Measurements from ENCODE around the gene JMJD1C. TPM values are rescaled to one million over a fixed set of nuclear protein-coding genes. Genes with fewer than 3 reads are reported as not detected.

JMJD1C gene
- total and polyA plus RNA-seq, 11 donors: 20.3 to 54.6 (median 34.1) TPM

DNA sequence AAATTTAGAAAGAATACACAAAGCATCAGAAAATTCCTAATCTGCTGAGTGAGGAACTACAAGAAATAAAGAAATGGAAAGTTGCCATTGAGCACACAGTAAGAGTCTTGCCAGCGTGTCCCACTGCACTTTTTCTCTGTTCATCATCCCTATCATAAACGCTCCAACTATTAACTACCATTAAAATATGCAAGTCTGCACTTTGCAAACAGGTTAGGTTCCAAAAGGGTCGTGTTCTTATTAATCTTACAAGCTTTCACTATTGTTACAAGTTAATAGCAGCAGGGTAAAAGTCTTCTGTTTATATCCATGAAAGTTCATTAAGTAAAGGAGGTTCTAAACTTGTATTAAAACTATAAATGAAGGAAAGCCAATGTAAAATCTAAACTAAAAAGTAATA lies 5.2 kb upstream of the JMJD1C start:
- no peak overlapping the region for H3K4me3 ChIP-seq
- no peaks in the 10 kb centered on the region for H3K9me3 ChIP-seq
- H3K4me1 ChIP-seq: peaks cover 0 to 30% (median 13%) of the 10 kb centered on the region in 12 donors
- H3K36me3 ChIP-seq: no peaks in the 10 kb centered on the region
- TF ChIP-seq, protein P1, sequence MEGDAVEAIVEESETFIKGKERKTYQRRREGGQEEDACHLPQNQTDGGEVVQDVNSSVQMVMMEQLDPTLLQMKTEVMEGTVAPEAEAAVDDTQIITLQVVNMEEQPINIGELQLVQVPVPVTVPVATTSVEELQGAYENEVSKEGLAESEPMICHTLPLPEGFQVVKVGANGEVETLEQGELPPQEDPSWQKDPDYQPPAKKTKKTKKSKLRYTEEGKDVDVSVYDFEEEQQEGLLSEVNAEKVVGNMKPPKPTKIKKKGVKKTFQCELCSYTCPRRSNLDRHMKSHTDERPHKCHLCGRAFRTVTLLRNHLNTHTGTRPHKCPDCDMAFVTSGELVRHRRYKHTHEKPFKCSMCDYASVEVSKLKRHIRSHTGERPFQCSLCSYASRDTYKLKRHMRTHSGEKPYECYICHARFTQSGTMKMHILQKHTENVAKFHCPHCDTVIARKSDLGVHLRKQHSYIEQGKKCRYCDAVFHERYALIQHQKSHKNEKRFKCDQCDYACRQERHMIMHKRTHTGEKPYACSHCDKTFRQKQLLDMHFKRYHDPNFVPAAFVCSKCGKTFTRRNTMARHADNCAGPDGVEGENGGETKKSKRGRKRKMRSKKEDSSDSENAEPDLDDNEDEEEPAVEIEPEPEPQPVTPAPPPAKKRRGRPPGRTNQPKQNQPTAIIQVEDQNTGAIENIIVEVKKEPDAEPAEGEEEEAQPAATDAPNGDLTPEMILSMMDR (IDR thresholded peaks at IDR 0.05): no peak
- TF ChIP-seq POLR2A (IDR thresholded peaks at IDR 0.05): no peak
- ATAC-seq: no peak
- intact Hi-C loops (cut with DNase I): no loop called here
- no peak for DNase-seq
- no peaks in the 10 kb centered on the region for H3K27me3 ChIP-seq
- H3K27ac ChIP-seq: no peak overlapping the region
- 55 to 68% (median 65%) methylated on average over 3 of the region's 3 CpGs for WGBS, 4 donors

- peaks cover 0 to 38% (median 21%) of the 10 kb centered on the region in 12 donors for H3K4me1 ChIP-seq
- TF ChIP-seq, protein P1 (IDR thresholded peaks at IDR 0.05): no peak
- no peak for TF ChIP-seq POLR2A (IDR thresholded peaks at IDR 0.05)
- no peaks in the 10 kb centered on the region for H3K36me3 ChIP-seq
- H3K27ac ChIP-seq: no peak overlapping the region
- intact Hi-C loops (cut with DNase I): loop anchor here in 9 of 10 donors (5.0 to 10.0 kb wide), 13 partner anchors 53 to 257 kb away; partner anchors contain the start of gene REEP3 (in 7 of the 9)
- ATAC-seq (no peak), DNase-seq (no peak)
- H3K9me3 ChIP-seq: no peaks in the 10 kb centered on the region
- no peak overlapping the region for H3K4me3 ChIP-seq
- 92 to 100% (median 97%) methylated on average over 1 of the region's 1 CpG for WGBS, 4 donors
- H3K27me3 ChIP-seq: no peaks in the 10 kb centered on the region
Observed at GRCh38 chr10:63468947-63469346, 3.2 kb upstream of the JMJD1C start.

DNA sequence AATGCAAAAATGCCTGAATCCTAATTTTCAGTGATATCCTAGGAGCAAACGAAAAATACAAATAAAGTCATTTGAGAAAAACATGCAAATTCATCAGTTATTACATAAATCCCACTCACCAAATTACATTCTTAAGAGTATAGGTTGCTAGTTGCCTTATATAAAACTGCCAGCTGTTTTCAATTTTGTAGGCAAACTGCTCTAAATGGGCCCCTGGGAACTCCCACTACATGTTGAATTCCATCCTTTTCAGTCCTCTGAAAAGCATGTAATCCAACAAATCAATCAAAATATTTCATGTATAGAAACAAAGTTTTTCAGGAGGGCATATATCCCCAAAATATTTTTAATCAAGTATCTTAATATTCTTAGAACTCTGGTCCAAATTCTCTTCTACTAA lies 2.1 kb upstream of the JMJD1C start:
- TF ChIP-seq, protein P1 (IDR thresholded peaks at IDR 0.05): no peak
- no peak for TF ChIP-seq POLR2A (IDR thresholded peaks at IDR 0.05)
- H3K36me3 ChIP-seq: no peaks in the 10 kb centered on the region
- WGBS, 4 donors: 83 to 94% (median 87%) methylated on average over 1 of the region's 1 CpG
- no peak overlapping the region for H3K4me3 ChIP-seq
- H3K9me3 ChIP-seq: peaks cover 0 to 2% (median 0%) of the 10 kb centered on the region in 12 donors
- intact Hi-C loops (cut with DNase I): loop anchor here in 9 of 10 donors (5.0 to 10.0 kb wide), 13 partner anchors 54 to 257 kb away; partner anchors contain the start of gene REEP3 (in 7 of the 9)
- H3K4me1 ChIP-seq: peaks cover 0 to 45% (median 23%) of the 10 kb centered on the region in 12 donors
- H3K27me3 ChIP-seq: no peaks in the 10 kb centered on the region
- DNase-seq (no peak), ATAC-seq (no peak)
- no peak overlapping the region for H3K27ac ChIP-seq

GRCh38 chr10:63466144-63466935 lies 563 bp upstream of the JMJD1C start:
- intact Hi-C loops (cut with DNase I): loop anchor here in 9 of 10 donors (5.0 to 10.0 kb wide), 13 partner anchors 56 to 258 kb away; partner anchors contain the start of gene REEP3 (in 7 of the 9)
- Histone ChIP-seq H3K4me3 (peak overlapping the region; percentile 65 to 93 (median 86)), H3K9me3 (peaks cover 0 to 10% (median 0%) of the 10 kb centered on the region in 12 donors), H3K36me3 (no peaks in the 10 kb centered on the region), H3K27ac (peak overlapping the region; percentile 87 to 96 (median 92)), H3K4me1 (peaks cover 0 to 48% (median 23%) of the 10 kb centered on the region in 12 donors), H3K27me3 (no peaks in the 10 kb centered on the region)
- TF ChIP-seq, protein P1 (IDR thresholded peaks at IDR 0.05): no peak
- peak in 1 of 2 donors; percentile 29 for TF ChIP-seq POLR2A (IDR thresholded peaks at IDR 0.05)
- peak; percentile 41 to 73 (median 53) for DNase-seq
- WGBS, 4 donors: 4 to 7% (median 5%) methylated on average over 22 to 27 of the region's 27 CpGs
- ATAC-seq: peak in 3 of 4 donors; percentile 56 to 67 (median 60)
